Activated naive CD4-positive, alpha-beta T cell treated with anti-CD3 and anti-CD28 coated beads, Interleukin-2, amount 50 U/mL, for 24 hours (primary cell): ENCODE results near the gene MYBPC1.

ENCODE experiments used
- H3K27ac Mint-ChIP-seq: one replicate; pipeline ENCODE4 v1.8.0; 2021; ENCODE audit warnings: mild to moderate bottlenecking, mixed read lengths
- H3K27me3 Mint-ChIP-seq: one replicate; pipeline ENCODE4 v1.8.0; 2021; ENCODE audit warnings: mixed read lengths
- H3K36me3 Mint-ChIP-seq: one replicate; pipeline ENCODE4 v1.8.0; 2021; ENCODE audit warnings: mixed read lengths
- H3K4me1 Mint-ChIP-seq: one replicate; pipeline ENCODE4 v1.8.0; 2021; ENCODE audit warnings: mixed read lengths
- H3K4me3 Mint-ChIP-seq: one replicate; pipeline ENCODE4 v1.8.0; 2021; ENCODE audit warnings: mild to moderate bottlenecking, mixed read lengths
- H3K9me3 Mint-ChIP-seq: one replicate; pipeline ENCODE4 v1.8.0; 2021; ENCODE audit warnings: mixed read lengths

The MYBPC1 gene

DNA sequence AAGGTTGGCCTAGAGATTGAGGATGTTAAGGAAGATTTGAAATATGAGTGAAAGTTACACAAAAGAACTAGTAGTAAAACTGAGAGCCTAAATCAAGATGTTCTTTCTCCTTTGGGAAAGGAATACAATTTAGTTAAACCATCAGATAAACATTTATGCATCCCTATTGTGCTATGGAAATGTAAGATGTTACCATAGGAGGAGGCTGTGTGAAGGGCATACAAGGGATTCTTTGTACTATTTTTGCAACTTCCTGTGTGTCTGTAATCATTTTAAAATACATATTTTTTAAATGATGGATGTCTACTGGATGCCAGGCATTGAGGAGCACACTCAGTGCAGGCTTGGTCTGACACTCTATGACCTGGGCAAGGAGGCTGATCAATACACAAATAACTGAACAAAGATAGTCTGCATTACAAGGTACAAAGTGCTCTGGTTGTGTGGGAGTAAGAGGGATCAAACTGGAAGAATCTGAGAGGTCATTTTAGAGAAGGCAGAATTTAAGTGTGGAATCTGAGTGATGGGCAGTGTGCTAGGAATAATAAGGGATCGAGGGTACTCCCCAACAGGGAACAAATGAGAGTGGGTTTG lies 96.8 kb downstream of the MYBPC1 start:
- H3K4me1 Mint-ChIP-seq = peaks cover 8% of the 10 kb centered on the region
- H3K36me3 Mint-ChIP-seq = no peaks in the 10 kb centered on the region
- H3K27ac Mint-ChIP-seq = no peak overlapping the region
- H3K27me3 Mint-ChIP-seq = no peaks in the 10 kb centered on the region
- H3K9me3 Mint-ChIP-seq = no peaks in the 10 kb centered on the region
- no peak overlapping the region for H3K4me3 Mint-ChIP-seq

DNA sequence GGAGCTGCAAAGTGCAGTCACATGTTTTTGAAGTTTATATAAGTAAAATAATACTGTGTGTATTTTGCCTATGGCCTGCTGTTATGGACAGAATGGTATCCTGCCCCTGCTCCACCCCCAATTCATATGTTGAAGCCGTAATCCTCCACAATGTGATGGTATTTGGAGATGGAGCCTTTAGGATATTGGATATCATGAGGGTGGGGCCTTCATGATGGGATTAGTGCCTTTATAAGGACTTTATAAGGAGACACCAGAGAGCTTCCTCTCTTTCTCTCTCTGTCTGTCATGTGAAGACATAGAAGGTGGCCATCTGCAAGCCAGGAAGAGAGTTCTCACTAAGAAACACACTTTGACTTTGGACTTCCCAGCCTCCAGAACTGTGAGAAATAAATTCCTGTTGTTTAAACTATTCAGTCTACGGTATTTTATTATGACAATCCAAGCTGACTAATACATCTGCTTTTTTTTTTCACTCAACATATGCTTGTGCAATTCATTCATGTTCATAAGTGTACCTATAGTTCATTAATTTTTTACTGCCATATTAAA lies 99.6 kb downstream of the MYBPC1 start:
- H3K36me3 Mint-ChIP-seq = no peaks in the 10 kb centered on the region
- no peaks in the 10 kb centered on the region for H3K27me3 Mint-ChIP-seq
- peaks cover 20% of the 10 kb centered on the region for H3K4me1 Mint-ChIP-seq
- H3K9me3 Mint-ChIP-seq = no peaks in the 10 kb centered on the region
- no peak overlapping the region for H3K27ac Mint-ChIP-seq
- H3K4me3 Mint-ChIP-seq = no peak overlapping the region

DNA sequence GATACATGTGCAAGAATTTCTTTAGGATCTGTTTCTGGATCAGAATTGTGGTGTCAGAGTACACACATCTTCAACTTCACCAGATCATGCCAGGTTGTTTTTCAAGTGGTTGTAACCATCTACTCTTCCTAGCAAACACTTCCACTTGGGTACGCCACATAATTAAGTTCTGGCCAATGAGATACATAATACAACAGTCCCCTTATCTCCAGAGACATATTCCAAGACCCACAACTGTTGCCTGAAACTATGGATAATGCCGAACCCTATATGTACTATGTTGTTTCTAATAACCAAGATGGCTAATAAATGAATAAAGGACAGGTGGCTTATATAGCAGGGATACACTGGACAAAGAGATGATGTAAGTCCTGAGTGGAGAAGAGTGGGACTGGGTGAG lies 100.2 kb downstream of the MYBPC1 start:
- peaks cover 25% of the 10 kb centered on the region for H3K4me1 Mint-ChIP-seq
- no peak overlapping the region for H3K27ac Mint-ChIP-seq
- no peaks in the 10 kb centered on the region for H3K36me3 Mint-ChIP-seq
- H3K4me3 Mint-ChIP-seq = no peak overlapping the region
- no peaks in the 10 kb centered on the region for H3K27me3 Mint-ChIP-seq
- H3K9me3 Mint-ChIP-seq = no peaks in the 10 kb centered on the region

DNA sequence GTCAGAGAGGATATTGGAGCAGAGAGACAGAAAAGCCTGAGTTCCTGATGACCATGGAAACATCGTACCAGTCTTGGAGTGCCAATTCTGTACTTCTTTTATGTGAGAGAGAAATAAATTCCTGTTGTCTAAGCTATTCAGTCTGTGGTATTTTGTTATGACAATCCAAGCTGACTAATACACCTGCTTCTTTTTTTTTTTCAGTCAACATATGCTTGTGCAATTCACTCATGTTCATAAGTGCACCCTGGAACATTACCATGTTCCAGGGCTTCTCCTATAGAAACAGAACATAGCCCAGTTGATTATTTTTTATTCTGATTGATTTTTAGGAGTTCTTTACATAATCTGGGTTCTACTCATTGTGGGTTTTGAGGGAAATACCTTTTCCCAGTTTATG lies 100.9 kb downstream of the MYBPC1 start:
- Mint-ChIP-seq H3K27me3 (no peaks in the 10 kb centered on the region), H3K4me1 (peaks cover 25% of the 10 kb centered on the region), H3K27ac (no peak overlapping the region), H3K36me3 (no peaks in the 10 kb centered on the region), H3K9me3 (no peaks in the 10 kb centered on the region), H3K4me3 (no peak overlapping the region)

DNA sequence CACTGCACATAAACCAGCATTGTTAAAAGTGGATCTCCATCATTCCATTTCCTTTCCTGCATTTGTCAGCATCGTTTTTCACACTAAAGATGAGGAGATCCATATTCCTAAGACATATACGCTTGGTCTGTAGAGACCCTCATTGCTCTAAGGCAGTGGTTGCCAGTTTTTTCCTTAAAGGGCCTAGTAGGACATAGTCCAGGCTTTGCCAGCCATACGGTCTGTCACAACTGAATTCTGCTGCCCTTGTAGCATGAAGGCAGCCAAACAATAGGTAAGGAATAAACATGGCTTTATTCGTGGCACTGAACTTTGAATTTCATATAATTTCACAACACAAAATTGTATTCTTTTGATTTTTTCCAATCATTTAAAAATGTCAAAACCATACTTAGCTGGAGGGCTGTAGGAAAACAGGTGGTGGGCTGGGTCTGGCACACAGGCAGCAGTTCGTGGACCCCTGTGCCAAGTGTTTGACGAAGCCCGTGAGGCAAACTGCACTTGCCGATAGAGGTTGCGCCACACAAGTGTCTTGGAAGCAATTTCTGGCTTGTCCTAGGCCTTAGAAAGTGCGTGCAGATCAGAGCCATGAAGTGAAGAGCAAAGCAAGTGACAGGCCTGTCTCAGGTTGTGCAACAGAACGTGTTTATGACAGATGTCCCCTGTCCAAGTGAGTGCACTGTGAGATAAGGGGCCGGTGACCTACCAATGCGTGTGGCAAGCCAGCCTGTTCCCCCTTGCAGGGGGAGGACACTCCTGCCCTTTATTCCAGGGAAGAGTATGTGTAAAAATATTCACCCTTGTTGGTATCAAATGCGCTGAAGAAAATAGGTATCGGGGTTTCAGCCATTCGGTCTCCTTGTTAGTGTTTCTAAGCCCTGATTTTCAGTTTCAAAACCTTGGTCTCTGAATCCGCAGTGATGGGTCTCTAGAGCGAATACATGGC lies 101.8 kb downstream of the MYBPC1 start:
- peak overlapping the region; percentile 90 for H3K4me3 Mint-ChIP-seq
- H3K36me3 Mint-ChIP-seq = no peaks in the 10 kb centered on the region
- H3K27me3 Mint-ChIP-seq = no peaks in the 10 kb centered on the region
- H3K9me3 Mint-ChIP-seq = no peaks in the 10 kb centered on the region
- H3K4me1 Mint-ChIP-seq = peaks cover 31% of the 10 kb centered on the region
- H3K27ac Mint-ChIP-seq = peak overlapping the region; percentile 10

DNA sequence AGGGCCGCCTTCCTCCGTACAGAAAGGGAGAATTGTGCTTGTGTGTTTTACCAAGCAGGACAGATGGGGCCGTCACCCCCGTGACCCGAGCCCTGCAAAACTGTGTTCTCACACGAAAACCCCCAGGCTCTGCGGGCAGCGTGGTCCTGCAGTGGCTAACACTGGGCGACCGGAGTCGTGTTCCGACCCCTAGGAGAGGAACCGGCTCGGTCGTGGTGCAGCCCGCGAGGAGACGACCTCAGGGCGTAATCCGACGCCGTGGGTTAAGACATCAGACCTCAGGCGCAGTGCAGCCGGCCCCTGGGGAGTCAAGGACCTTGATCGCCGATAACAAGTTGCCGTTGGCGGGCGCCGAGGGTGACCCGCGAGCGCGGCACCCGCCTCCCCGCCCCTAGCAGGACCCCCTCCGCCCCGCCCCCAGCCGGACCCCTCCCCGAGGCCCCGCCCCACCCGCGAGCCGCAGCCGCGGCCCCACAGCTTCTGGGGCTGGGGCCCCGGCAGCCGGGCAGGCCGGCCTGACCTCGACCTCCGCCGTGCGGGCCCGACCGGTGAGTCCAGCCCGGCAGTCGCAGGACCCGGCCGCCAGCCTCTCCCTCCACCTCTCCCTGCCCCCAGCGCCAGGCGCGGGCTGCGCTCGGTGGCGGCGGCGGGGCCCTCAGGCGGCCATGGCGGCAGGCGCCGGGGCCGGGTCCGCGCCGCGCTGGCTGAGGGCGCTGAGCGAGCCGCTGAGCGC lies 102.6 kb downstream of the MYBPC1 start, which contains the start of gene CHPT1:
Gene CHPT1, plus strand, starts transcription at position 444 of the 733 bp plus-strand sequence. Its CDS starts 222 bp downstream, at position 666.
- peak within 1 kb of the TSS; percentile 90 for H3K4me3 Mint-ChIP-seq
- peak within 1 kb of the TSS; percentile 93 for H3K27ac Mint-ChIP-seq
- H3K36me3 Mint-ChIP-seq = no peaks in the 10 kb centered on the region
- H3K9me3 Mint-ChIP-seq = no peaks in the 10 kb centered on the region
- H3K27me3 Mint-ChIP-seq = no peaks in the 10 kb centered on the region
- H3K4me1 Mint-ChIP-seq = peaks cover 32% of the 10 kb centered on the region

DNA sequence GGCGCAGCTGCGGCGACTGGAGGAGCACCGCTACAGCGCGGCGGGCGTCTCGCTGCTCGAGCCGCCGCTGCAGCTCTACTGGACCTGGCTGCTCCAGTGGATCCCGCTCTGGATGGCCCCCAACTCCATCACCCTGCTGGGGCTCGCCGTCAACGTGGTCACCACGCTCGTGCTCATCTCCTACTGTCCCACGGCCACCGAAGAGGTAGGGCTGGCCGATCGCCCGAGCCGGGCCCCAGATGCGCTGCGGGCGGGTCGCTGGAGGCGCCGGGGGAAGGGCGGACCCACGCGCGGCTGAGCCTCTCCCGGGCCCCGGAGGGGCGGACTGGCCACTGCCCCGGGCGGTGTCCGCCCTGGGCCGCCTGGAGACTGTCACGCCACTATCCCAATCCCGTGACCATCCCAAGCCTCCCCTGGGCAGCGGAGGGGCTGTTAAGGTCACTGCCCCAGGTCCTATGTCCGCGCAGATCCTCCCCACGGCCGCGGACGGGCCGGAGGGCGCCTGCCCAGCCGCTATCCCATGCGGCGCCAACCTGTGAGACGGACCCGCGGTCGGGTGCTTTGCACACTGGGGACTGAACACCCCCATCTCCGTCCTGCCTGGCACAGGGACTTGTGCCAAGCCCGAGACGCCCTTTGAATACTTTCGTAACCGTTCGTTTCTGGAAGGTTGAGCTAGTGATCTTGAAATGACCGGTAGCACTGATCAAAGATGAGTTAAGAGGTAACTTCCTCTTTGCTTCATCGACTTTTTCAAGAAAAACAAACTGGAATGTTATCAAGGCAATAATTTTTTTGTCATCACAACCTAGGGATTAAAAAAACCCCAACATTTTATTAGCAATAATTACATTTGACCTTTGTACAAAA lies 103.4 kb downstream of the MYBPC1 start:
- H3K4me3 Mint-ChIP-seq = peak overlapping the region; percentile 89
- H3K27ac Mint-ChIP-seq = peak overlapping the region; percentile 93
- no peaks in the 10 kb centered on the region for H3K9me3 Mint-ChIP-seq
- no peaks in the 10 kb centered on the region for H3K27me3 Mint-ChIP-seq
- H3K4me1 Mint-ChIP-seq = peaks cover 32% of the 10 kb centered on the region
- no peaks in the 10 kb centered on the region for H3K36me3 Mint-ChIP-seq

DNA sequence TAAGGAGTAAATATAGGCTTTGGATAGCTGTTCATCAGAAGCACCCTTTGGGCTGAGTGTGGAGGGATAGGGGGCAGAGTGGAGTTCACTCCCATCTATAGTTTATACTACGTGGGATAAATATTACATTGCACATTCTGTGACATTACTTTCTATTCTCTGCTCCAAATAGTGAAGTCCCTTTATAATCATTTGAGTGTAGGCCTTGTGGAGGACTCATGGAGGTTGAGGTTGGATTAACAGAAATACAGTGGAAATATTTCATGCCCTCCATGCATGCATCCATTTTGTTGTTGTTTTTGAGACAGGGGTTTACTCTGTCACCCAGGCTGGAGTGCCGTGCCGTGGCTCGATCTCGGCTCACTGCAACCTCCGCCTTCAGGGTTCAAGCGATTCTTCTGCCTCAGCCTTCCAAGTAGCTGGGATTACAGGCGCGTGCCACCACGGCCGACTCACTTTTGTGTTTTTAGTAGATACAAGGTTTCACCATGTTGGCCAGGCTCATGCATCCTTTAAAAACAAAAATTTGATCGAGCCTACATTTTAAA lies 104.1 kb downstream of the MYBPC1 start:
- Mint-ChIP-seq H3K27ac (peak overlapping the region; percentile 93), H3K36me3 (no peaks in the 10 kb centered on the region)

DNA sequence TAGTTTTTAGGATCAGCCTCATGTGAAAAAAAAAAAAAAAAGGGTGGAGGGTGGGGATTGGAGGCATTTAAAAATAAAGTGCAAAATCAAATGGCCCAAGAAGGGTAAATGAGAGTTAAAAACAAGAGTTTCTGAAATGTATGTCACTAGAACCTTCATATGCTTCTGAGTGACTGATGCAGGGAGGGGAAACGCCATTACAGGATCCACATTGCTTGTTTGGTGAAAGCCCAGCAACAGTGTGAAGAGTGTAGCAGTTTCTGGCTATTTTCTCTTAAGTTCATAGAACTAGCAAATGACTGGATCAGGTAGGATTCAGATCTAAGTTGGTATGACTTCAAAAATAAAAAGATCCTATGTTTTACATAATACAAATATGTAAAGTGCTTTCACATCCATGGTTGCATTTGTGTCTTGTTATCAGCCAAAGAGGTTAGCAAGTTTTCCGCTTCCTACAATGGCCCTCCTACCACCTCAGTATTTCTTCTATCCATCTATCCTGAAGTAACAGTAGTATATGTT lies 105.6 kb downstream of the MYBPC1 start:
- Mint-ChIP-seq H3K4me1 (peaks cover 31% of the 10 kb centered on the region), H3K4me3 (no peak overlapping the region), H3K27me3 (no peaks in the 10 kb centered on the region), H3K9me3 (no peaks in the 10 kb centered on the region), H3K36me3 (no peaks in the 10 kb centered on the region), H3K27ac (no peak overlapping the region)

More for the DNA sequence above, 104.1 kb downstream of the MYBPC1 start:
- Mint-ChIP-seq H3K27me3 (no peaks in the 10 kb centered on the region), H3K4me1 (peaks cover 32% of the 10 kb centered on the region), H3K4me3 (peak overlapping the region; percentile 89), H3K9me3 (no peaks in the 10 kb centered on the region)

DNA sequence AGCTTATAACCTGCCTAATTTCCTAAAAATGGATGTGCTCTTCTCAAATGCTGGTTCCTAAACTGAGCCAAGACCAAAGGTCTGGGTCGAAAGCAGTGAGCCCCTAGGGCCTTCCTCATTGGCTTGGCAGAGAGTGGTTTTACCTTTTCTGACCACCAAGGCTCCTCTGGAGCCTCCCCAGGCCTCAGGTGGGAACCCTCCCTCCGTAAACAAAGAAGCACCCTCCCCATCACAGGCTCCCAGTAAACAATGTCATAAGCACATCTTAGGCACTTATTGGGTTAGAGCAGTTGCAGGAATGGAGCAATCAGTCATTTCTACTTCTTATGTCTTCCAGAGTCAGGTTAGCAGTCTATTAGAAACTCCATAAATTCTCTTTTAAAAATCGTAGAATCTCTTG lies 108.7 kb downstream of the MYBPC1 start:
- H3K4me1 Mint-ChIP-seq = peaks cover 28% of the 10 kb centered on the region
- no peaks in the 10 kb centered on the region for H3K9me3 Mint-ChIP-seq
- no peak overlapping the region for H3K27ac Mint-ChIP-seq
- H3K27me3 Mint-ChIP-seq = no peaks in the 10 kb centered on the region
- no peak overlapping the region for H3K4me3 Mint-ChIP-seq
- H3K36me3 Mint-ChIP-seq = no peaks in the 10 kb centered on the region

DNA sequence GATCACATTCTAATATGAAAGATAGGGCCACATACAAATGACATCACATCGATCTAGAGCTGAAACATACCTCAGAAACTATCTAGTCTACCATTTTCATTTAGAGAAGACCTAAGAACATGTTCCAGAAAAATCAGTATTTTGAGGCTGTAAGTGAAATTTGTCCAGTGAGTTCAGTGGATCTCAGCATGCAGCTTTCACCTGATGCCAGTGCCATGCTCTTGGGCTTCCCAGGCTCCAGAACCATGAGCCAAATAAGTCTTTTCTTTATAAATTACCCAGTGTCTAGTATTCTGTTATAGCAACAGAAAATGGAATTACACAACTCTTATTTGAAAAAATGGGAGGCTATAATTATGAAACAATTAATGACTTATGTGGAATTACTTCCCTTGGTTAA lies 111.6 kb downstream of the MYBPC1 start:
- H3K27ac Mint-ChIP-seq = no peak overlapping the region
- peaks cover 22% of the 10 kb centered on the region for H3K4me1 Mint-ChIP-seq
- H3K27me3 Mint-ChIP-seq = no peaks in the 10 kb centered on the region
- H3K36me3 Mint-ChIP-seq = no peaks in the 10 kb centered on the region
- H3K4me3 Mint-ChIP-seq = no peak overlapping the region
- no peaks in the 10 kb centered on the region for H3K9me3 Mint-ChIP-seq

DNA sequence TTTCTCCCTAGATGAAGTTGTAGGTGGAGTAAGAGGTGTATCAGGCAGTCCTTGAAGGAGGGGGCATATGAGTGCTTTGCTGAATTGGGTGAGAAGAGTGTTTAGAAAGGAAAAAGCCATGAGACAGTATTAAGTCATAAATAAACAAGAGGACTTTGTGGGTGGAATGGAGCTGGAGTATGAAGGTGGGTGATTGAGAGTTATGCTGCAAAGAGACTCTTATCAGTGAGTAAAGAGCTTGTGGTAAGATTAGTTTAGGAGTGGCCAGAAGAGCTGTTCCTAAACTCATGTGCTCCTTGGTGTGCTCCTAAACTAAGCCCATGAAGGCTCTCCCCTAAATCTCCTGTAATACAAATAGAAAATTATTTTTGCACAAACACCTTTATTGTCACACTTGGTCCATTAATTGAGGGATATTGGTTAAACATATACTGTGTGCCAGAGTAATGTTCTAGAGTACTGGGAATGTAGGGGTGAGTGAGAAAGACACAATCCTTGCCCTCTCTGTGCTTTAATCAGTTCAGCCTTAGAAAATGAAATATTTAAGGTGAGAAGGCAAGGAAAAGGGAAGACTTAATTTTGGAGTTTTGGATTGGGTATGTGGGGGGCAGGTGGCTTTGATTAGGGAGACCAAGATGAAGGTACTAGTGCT lies 112.5 kb downstream of the MYBPC1 start:
- peaks cover 20% of the 10 kb centered on the region for H3K4me1 Mint-ChIP-seq

DNA sequence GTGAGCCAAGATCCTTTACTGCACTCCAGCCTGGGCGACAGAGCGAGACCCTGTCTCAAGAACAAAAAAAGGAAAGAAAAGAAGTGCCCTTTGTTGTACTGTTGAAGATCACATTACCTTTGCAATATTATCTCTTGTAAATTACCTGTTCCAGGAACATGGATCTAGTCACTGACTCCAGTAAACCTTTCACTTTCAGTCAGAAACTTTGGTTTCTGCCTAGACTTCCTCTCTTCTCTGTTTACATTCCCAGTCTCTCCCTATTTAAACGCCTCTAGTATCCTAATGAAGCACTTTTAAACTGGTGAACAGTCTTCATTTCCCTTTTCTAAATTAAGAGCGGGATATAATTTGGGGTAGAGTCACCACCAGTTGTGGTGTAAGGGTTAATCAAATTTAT lies 115.5 kb downstream of the MYBPC1 start:
- Mint-ChIP-seq H3K36me3 (no peaks in the 10 kb centered on the region), H3K27ac (no peak overlapping the region), H3K27me3 (no peaks in the 10 kb centered on the region), H3K4me1 (peaks cover 20% of the 10 kb centered on the region), H3K4me3 (no peak overlapping the region), H3K9me3 (no peaks in the 10 kb centered on the region)

More for the DNA sequence above, 112.5 kb downstream of the MYBPC1 start:
- Mint-ChIP-seq H3K4me3 (no peak overlapping the region), H3K27me3 (no peaks in the 10 kb centered on the region), H3K27ac (peak overlapping the region; percentile 0), H3K9me3 (no peaks in the 10 kb centered on the region), H3K36me3 (no peaks in the 10 kb centered on the region)
